ENCODE measurements around the gene HECW1.

Gene HECW1

GRCh38 chr7:43314379-43315158 lies 202.1 kb downstream of the HECW1 start:
- no peak for DNase-seq (ENCODE audit: extremely low read depth, low read depth)
- no peak for TF ChIP-seq CTCF (IDR thresholded peaks at IDR 0.05; ENCODE audit: low read depth, low read length)

- no peak for DNase-seq (ENCODE audit: extremely low read depth, low read depth)
- no peak for TF ChIP-seq CTCF (IDR thresholded peaks at IDR 0.05; ENCODE audit: low read depth, low read length)
Observed at GRCh38 chr7:43317075-43317474, 204.6 kb downstream of the HECW1 start.

GRCh38 chr7:43318188-43318770 lies 205.8 kb downstream of the HECW1 start:
- no peak for DNase-seq (ENCODE audit: extremely low read depth, low read depth)
- TF ChIP-seq CTCF (IDR thresholded peaks at IDR 0.05; ENCODE audit: low read depth, low read length): no peak

GRCh38 chr7:43325595-43325994 lies 213.1 kb downstream of the HECW1 start:
- TF ChIP-seq CTCF (IDR thresholded peaks at IDR 0.05; ENCODE audit: low read depth, low read length): no peak
- DNase-seq (ENCODE audit: extremely low read depth, low read depth): no peak

- TF ChIP-seq CTCF (IDR thresholded peaks at IDR 0.05; ENCODE audit: low read depth, low read length): no peak
- no peak for DNase-seq (ENCODE audit: extremely low read depth, low read depth)
Observed at GRCh38 chr7:43328336-43328735, 215.9 kb downstream of the HECW1 start.

GRCh38 chr7:43328785-43329380 lies 216.4 kb downstream of the HECW1 start:
- no peak for TF ChIP-seq CTCF (IDR thresholded peaks at IDR 0.05; ENCODE audit: low read depth, low read length)
- DNase-seq (ENCODE audit: extremely low read depth, low read depth): no peak

GRCh38 chr7:43332193-43332796 lies 219.8 kb downstream of the HECW1 start:
- DNase-seq (ENCODE audit: extremely low read depth, low read depth): no peak
- TF ChIP-seq CTCF (IDR thresholded peaks at IDR 0.05; ENCODE audit: low read depth, low read length): no peak

Data from AG09319 (cell line).